ENCODE data around the gene CLEC19A.

DNA sequence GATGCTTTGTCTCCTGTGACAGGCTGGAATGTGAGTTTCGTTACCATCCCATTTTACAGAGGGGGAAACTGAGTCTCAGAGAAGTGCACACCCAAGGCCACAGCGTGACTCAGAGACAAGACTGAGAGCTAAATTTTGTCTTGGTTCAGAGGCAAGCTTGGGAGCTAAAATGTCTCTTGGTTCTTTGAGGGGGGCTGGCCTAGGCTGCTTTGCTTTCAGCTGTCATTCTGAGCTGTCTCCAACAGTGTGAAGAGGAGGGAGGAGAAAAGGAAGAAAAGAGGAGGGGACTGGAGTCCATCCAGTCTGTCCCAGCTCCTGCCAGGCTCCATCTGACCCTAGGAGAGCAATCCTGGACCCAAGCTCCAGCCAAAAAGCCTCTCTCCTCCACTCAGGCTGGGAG lies at the start of gene CLEC19A:
- TF ChIP-seq, protein P1, sequence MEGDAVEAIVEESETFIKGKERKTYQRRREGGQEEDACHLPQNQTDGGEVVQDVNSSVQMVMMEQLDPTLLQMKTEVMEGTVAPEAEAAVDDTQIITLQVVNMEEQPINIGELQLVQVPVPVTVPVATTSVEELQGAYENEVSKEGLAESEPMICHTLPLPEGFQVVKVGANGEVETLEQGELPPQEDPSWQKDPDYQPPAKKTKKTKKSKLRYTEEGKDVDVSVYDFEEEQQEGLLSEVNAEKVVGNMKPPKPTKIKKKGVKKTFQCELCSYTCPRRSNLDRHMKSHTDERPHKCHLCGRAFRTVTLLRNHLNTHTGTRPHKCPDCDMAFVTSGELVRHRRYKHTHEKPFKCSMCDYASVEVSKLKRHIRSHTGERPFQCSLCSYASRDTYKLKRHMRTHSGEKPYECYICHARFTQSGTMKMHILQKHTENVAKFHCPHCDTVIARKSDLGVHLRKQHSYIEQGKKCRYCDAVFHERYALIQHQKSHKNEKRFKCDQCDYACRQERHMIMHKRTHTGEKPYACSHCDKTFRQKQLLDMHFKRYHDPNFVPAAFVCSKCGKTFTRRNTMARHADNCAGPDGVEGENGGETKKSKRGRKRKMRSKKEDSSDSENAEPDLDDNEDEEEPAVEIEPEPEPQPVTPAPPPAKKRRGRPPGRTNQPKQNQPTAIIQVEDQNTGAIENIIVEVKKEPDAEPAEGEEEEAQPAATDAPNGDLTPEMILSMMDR (conservative IDR thresholded peaks at IDR 0.05; ENCODE audit: low read length), result no peak
- TF ChIP-seq EZH2phosphoT487 (IDR thresholded peaks at IDR 0.05; ENCODE audit: borderline replicate concordance, low read depth, low read length), result no peak

Measured in OCI-LY7 (cell line).